ENCODE measurements around the gene ARHGAP31.

DNA sequence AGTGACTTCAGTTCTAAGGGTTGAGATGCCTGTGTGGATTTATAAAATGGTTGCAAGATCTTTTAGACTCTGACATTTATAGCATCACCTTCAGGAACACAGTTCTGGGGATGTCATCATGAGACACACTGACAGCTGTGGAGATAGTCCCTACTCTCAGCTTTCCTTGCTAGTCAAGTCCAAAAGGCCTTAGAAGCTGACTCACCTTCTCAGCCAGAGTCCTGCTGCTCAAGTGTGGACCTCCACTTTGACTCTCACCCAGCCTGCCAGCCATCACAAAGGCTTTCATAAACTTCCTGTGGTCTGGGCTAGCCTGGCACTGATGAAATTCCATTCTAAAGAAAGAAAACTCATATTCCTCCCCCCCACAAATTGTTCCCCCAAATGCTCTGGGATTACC, 124.5 kb downstream of the ARHGAP31 start:
- no peak for TF ChIP-seq CTCF (IDR thresholded peaks at IDR 0.05; ENCODE audit: low read length)
- no peak for TF ChIP-seq EZH2 (IDR thresholded peaks at IDR 0.05; ENCODE audit: borderline replicate concordance, low read length)
